HPDE6-E6E7 (cell line): Measurements from ENCODE around the gene KRTAP10-6.
"Not testable (repeated sequence)": the region's sequence is repeated elsewhere in the genome, so short reads cannot be mapped to it uniquely, and the experiment has no call there.

Experiments
- DNase-seq: peaks from one replicate; pipeline ENCODE4 v3.0.0; 2011; ENCODE audit warnings: missing footprints; ENCODE audit errors: extremely low spot score

KRTAP10-6 gene

GRCh38 chr21:44599264-44600029 is 7.1 kb upstream of the KRTAP10-6 start:
- DNase-seq: no peak

DNA sequence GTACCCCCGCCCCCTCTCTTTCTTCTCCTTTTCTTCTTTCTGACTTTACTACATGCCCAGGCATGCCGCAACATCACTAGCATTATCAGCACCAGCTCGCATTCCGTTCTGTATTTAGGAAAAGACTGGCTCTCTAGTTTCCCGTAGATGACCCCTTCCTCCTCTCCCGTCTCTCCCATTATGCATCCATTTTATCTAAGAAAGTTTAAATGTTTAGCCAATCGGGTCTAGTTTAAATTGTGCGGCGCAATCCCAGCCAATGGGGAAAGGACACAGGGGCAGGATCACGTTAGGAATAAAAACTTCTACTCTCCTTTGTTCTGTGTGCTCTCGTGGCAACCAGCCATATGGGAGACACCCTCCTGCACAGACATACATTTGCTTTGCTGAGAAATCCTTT is 5.8 kb upstream of the KRTAP10-6 start:
- DNase-seq: no peak

- DNase-seq: no peak
These were observed 3.9 kb upstream of the KRTAP10-6 start for GRCh38 chr21:44596068-44596725.

DNA sequence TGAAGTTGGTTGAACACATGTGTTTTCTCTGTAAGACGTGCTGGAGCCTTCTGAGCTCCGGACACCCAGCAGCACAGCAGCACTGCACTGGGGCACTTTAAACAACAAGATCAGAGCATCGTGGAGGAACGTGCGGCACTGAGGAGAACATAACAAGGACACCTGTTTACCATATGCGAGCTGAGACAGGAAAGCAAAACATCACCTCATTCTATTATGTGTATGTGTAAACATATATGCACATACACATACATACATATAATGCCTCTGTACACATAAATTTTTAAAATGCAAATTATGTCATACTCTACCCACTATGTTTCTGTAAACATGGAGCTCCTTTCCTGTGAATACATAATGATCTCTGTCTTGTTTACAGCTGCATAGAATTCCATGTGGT is 3.2 kb upstream of the KRTAP10-6 start:
- DNase-seq: no peak

GRCh38 chr21:44594406-44594916 is 2.2 kb upstream of the KRTAP10-6 start:
- no peak for DNase-seq

GRCh38 chr21:44593598-44594405 is 1.5 kb upstream of the KRTAP10-6 start:
- DNase-seq: no peak

GRCh38 chr21:44591801-44592130 is 539 bp downstream of the KRTAP10-6 start:
- not testable (repeated sequence) for DNase-seq

DNA sequence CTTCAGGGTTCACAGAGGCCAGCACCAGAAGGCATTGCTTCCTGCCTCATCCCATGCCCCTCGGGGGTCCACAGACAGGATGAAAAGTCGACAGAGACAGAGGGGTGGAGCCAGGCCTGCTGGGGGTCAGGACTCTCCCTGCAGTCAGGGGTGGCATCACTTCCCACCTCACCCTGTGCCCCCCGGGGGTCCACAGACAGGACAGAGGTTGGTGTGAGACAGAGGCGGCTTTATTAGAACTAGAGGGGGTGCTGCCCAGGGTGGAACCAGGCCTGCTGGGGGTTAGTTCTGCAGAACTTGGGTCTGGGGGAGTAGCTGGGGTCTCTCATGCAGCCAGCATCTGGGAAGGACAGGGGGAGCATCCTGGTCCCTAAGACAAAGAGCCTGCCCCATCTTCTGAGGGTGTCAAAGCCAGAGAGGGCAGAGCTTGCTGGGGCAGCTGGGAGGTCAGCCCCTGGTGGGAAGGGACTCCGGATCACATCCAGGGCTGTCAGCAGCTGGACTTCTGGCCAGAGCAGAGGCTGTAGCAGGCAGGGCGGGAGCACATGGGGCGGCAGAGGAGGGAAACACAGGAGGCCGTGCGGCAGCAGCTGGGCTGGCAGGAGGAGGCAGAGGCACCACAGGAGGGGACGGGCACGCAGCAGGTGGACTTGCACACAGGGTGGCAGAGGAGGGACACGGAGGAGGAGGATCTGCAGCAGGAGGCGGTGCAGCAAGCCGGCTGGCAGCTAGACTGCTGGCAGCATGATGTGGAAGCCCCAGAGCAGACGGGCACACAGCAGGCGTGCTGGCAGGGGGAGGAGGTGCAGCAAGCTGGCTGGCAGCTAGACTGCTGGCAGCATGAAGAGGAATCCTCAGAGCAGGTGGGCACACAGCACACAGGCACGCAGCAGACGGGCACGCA is 1.2 kb downstream of the KRTAP10-6 start:
- not testable (repeated sequence) for DNase-seq

DNA sequence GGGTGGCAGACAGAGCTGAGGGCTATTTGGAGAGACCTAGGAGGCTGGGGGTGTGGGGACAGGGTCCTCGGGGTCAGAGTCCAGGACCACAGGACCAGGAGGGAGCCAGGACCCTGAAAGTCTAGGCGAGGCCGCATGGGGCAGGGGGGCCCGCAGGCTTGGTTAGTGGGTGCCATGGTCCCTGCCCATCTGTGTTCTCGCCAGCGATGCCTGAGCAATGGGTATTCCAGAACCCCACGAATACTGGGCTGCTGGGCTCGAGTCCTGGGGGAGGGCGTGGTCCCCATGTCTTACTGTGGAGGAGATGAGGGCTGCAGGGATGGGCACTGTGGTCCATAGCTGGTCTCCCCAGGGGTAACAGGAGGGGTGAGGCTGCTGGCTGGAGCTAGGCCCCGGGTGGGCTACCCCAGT is 2.0 kb downstream of the KRTAP10-6 start:
- DNase-seq: no peak

GRCh38 chr21:44589586-44590305 is 2.6 kb downstream of the KRTAP10-6 start:
- no peak for DNase-seq

DNA sequence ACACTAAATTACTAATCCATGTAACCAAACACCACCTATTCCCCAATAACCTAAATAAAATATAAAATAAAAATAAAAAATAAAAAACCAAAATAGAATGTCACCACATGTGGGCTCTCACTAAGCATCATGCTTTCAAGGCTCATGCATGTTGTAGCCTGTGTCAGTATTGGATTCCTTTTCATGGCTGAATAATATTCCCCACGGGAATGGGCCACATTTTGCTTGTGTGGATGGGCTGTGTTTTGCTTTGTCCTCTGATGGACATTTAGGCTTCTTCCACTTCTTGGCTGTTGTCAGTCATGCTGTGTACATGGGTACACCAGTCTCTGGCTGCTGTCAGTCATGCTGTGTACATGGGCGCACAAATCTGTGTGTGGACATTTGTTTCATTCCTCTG is 3.2 kb downstream of the KRTAP10-6 start:
- no peak for DNase-seq

GRCh38 chr21:44585892-44586291 is 6.4 kb downstream of the KRTAP10-6 start:
- no peak for DNase-seq

- no peak for DNase-seq
These were observed 8.5 kb downstream of the KRTAP10-6 start for GRCh38 chr21:44583800-44584147.

DNA sequence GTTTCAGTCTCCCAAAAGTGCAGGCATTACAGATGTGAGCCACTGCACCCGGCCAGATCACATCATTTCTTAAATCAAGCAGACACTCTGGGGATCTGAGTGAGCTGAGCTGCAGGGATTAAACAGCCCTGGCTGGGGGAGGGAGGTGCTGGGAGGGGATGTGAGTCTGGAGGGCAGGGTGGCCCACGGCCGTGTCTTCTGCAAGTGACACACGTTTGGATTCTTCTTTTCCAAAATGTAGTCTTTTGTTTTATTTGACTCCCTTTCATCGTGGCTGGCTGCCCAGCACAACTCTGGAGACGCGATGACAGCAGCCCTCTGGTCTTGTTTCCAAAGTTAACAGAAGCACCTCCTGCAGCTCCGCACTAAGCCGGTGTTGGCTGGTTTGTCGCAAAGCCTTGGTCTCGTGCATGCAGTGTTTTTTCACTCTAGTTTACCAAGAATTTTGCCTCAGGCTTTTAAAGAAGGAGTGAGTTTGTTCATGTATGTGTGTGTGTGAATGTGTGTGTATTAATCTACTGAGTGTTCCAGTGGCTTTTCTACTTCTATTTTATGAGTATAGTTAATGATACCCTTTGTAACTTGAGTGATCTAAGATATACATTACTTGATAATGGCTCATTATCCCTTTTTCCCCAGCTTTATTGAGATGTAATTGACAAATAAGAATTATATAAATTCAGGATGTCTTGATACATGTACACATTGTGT is 9.1 kb downstream of the KRTAP10-6 start:
- DNase-seq: no peak

GRCh38 chr21:44582055-44582454 is 10.2 kb downstream of the KRTAP10-6 start:
- DNase-seq: no peak

- DNase-seq: no peak
These were observed 11.1 kb downstream of the KRTAP10-6 start for GRCh38 chr21:44581158-44581557.

- not testable (repeated sequence) for DNase-seq
These were observed 12.0 kb downstream of the KRTAP10-6 start, which contains the start of gene KRTAP10-5 for GRCh38 chr21:44580231-44580821. Gene KRTAP10-5, minus strand, starts transcription at chr21:44580604. Its CDS starts 26 bp downstream, at chr21:44580578.

GRCh38 chr21:44579833-44580144 is 12.5 kb downstream of the KRTAP10-6 start:
- no peak for DNase-seq

DNA sequence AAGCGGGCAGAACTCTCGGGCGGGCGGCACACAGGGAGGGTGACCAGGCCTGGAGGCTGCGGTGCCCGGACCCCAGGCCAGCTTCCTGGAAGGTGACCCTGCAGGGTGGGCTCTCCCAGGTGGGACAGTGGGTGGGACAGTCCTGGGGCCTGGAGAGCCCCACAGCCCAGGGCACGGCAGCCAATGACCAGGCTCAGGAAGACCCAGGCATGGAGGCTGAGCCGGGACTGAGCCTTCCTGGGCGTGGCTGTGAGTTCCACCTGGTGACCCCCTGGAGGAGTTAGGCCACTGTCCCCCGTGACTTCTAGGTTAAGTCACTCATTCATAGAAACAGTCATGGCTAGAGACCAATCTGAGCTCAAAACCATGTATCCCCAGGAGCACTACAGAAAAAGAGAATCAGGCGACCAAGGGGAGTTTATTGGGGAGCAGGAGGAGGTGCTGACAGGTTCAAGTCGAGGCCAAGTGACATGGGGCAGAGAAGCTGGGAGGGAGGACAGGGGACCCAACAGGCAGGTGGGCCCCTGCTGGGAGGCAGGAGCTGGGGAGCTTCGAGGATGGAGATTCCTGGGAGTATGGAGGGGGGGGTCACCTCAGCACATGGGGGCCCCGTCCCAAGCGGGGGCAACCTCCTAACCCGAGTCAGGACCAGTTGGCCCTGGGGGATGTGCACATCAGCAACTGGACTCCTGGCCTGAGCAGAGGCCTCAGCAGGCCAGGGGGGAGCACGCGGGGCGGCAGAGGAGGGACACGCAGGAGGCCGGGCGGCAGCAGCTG is 13.1 kb downstream of the KRTAP10-6 start:
- no peak for DNase-seq
